Measurements from ENCODE around the gene CD99. TPM values are rescaled to one million over a fixed set of nuclear protein-coding genes. Genes with fewer than 3 reads are reported as not detected.

Gene CD99
- total RNA-seq, 4 donors from 2014 or later, result 249 to 611 (median 391) TPM

DNA sequence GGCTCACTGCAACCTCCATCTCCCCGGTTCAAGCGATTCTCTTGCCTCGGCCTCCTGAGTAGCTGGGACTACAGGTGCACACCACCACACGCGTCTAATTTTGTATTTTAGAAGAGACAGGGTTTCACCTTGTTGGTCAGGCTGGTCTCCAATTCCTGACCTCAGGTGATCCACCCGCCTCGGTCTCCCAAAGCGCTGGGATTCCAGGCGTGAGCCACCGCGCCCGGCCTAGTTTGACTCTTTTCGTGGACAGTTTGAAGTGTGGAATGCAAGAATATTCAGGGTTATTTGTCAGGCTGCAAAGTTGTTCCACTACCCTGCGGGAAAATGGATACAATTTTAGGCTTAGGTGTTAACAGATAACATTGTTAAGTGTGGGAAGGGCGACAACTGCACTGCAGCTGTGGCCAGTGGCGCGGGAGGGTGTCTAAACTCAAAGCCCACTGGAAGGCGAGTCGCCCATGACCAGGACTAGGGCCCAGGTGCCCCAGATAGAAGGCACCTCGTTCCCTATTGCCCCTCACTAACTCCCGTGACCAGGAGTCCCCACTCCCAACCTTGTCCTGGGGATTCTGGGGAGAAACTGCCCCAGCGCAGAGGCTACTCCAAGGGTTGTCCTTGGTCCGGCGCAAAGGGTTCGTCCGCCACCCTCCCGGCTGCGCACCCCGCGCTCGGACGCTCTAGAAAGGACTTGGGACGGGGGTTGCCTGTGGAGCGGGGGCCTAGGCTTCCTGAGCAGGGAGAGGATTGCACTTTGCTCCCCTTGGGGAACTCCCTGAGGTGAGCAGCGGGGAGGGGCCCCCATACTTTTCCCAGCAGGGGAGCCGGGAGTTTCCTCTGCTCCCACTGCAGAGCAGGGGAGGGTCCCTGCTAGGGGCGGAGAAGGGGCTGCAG, 1.1 kb upstream of the CD99 start:
- Histone ChIP-seq H3K4me1 (peaks cover 0 to 34% (median 21%) of the 10 kb centered on the region in 4 donors), H3K4me3 (peak overlapping the region in 2 of 4 donors; percentile 74 to 89), H3K9me3 (no peaks in the 10 kb centered on the region), H3K36me3 (no peaks in the 10 kb centered on the region), H3K27ac (peak overlapping the region in 2 of 4 donors; percentile 84 to 87), H3K27me3 (no peaks in the 10 kb centered on the region)
- no peak for DNase-seq (ENCODE audit: low spot score in 2 of 2)
- TF ChIP-seq POLR2A (IDR thresholded peaks at IDR 0.05) (no peak), EP300 (IDR thresholded peaks at IDR 0.05) (no peak)
- TF ChIP-seq, protein P1, sequence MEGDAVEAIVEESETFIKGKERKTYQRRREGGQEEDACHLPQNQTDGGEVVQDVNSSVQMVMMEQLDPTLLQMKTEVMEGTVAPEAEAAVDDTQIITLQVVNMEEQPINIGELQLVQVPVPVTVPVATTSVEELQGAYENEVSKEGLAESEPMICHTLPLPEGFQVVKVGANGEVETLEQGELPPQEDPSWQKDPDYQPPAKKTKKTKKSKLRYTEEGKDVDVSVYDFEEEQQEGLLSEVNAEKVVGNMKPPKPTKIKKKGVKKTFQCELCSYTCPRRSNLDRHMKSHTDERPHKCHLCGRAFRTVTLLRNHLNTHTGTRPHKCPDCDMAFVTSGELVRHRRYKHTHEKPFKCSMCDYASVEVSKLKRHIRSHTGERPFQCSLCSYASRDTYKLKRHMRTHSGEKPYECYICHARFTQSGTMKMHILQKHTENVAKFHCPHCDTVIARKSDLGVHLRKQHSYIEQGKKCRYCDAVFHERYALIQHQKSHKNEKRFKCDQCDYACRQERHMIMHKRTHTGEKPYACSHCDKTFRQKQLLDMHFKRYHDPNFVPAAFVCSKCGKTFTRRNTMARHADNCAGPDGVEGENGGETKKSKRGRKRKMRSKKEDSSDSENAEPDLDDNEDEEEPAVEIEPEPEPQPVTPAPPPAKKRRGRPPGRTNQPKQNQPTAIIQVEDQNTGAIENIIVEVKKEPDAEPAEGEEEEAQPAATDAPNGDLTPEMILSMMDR (IDR thresholded peaks at IDR 0.05), result no peak
- 77 to 84% methylated on average over 22 to 37 of the region's 37 CpGs for WGBS, 2 donors

DNA sequence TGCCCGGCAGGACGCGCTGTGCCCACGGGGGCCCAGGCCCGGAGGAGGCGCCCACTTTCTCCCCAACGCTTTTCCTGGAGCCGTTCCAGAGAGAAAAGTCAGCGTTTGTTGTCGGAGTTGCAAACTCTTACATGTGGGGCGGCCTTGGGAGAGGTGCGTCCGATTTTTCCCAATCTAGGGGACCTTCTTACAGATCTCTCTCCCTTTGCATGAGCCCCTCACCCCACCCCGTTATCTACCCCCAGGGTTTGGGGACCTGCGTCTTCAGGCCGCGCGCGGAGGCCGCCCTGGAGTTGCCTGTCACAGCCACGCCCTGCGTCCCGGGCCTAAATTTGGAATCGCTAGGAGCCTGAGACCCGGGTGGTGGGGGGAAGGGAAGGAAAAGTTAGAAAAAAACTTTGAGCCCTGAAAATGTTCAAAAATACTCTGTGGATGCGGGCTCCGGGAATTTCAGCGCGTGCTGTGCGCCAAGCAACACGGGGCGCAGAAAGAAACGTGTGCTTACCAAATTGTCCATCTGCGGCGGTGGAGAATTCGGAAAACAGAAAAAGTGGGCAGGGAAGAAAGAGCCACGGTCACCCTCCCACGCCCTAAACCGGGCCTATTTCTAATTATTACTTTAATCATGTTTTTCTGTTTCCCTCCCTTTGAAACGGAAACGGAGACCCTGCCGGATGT, 587 bp downstream of the CD99 start:
- peaks cover 0 to 50% (median 34%) of the 10 kb centered on the region in 4 donors for H3K4me1 ChIP-seq
- peak overlapping the region; percentile 74 to 94 (median 89) for H3K4me3 ChIP-seq
- DNase-seq (ENCODE audit: low spot score in 2 of 2), result peak; percentile 41 to 51
- TF ChIP-seq POLR2A (IDR thresholded peaks at IDR 0.05) (no peak), EP300 (IDR thresholded peaks at IDR 0.05) (no peak)
- TF ChIP-seq, protein P1 (IDR thresholded peaks at IDR 0.05), result no peak
- H3K36me3 ChIP-seq, result no peaks in the 10 kb centered on the region
- peak overlapping the region; percentile 64 to 89 (median 86) for H3K27ac ChIP-seq
- H3K9me3 ChIP-seq, result no peaks in the 10 kb centered on the region
- WGBS, 2 donors, result 0% methylated on average over 37 to 42 of the region's 42 CpGs
- H3K27me3 ChIP-seq, result no peaks in the 10 kb centered on the region

DNA sequence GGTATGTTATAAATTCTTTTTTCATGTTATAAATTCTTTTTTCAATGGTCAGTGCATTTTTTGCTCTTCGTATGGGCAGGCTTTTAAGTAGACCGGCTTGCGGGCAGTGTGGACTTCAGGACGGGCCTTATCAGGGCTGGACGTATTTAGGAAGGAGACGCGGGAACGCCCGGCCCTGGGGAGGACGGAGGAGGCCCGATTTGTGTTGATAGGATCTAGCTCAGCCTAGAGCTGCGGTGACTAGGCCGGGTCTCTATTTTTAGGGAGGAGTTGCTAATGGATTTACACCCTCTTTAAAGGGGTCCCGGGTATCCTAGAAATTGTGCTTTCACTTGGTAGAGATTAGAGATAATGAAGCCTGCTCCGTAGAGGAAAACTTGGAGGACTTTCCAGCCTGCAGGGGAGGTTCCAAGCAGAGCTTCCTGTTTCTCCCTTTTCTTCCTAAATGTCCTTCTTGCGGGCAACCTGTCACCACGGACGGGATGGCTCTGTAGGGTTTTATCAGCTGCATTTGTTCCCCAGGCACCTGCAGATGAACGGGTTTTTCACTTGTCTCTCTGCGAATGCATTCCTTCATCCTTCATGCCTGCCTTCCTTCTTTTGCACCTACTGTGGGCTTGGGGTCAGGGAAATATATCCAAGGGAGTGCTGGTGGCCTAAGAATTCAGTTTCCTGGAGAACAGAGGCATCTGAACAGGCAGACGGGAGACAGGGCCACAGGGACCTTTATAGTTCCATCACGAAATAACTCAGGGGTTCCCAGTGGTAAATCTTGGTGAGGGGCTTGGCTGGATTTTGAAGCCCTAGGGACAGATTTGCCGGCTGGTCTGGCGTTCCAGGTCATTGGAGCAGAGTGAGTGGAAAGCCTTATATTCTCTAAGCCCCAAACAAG, 1.4 kb downstream of the CD99 start:
- H3K4me1 ChIP-seq, result peaks cover 0 to 58% (median 42%) of the 10 kb centered on the region in 4 donors
- TF ChIP-seq EP300 (IDR thresholded peaks at IDR 0.05) (no peak), POLR2A (IDR thresholded peaks at IDR 0.05) (no peak)
- TF ChIP-seq, protein P1 (IDR thresholded peaks at IDR 0.05), result no peak
- peak overlapping the region; percentile 74 to 94 (median 89) for H3K4me3 ChIP-seq
- H3K27ac ChIP-seq, result peak overlapping the region; percentile 64 to 89 (median 86)
- no peaks in the 10 kb centered on the region for H3K9me3 ChIP-seq
- WGBS, 2 donors, result 9 to 15% methylated on average over 24 of the region's 24 CpGs
- no peak for DNase-seq (ENCODE audit: low spot score in 2 of 2)
- no peaks in the 10 kb centered on the region for H3K27me3 ChIP-seq
- no peaks in the 10 kb centered on the region for H3K36me3 ChIP-seq

DNA sequence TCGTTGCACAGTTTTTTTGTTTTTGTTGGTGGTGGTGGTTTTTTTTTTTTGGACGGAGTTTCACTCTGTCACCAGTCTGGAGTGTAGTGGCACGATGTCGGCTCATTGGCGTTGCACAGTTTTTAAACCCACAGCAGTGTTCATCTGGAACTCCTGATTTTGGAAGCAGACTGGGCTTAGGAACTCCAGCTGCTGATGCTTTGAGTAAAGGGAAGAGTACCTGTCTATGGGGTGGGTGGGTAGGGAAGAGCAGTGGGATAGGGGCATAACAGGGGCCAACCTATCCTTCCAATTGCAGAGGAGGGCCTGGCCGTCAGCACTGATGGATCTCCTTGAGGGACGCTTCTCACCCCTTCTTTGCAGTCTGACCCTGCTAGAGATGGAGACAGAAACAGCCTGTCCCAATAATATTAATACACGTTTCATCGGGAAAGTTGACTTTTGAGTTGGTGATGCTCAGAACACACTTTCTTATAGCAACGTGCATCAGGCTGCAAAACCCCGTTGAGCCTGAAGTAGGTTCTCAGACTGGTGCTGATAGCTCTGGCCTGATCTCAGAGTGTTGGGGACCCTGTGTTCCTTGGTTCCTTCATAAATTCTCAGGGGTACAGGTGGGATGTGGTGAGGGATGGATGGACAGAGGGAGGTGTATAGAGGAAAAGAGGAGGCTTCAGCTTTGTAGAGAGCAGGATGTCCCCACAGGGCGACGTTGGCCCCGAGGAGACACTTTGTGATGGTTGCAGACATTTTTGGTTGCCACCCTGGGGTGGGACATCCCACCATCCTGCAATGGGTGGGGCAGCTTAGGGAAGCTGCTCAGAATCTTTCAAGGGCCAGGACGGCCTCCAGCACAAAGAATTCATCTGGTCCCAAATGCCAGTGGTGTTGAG, 2.3 kb downstream of the CD99 start:
- no peak for DNase-seq (ENCODE audit: low spot score in 2 of 2)
- 52 to 67% methylated on average over 15 of the region's 15 CpGs for WGBS, 2 donors
- TF ChIP-seq POLR2A (IDR thresholded peaks at IDR 0.05), result no peak
- TF ChIP-seq, protein P1 (IDR thresholded peaks at IDR 0.05), result no peak
- no peak for TF ChIP-seq EP300 (IDR thresholded peaks at IDR 0.05)
- Histone ChIP-seq H3K27me3 (no peaks in the 10 kb centered on the region), H3K4me3 (peak overlapping the region in 3 of 4 donors; percentile 11 to 89 (median 74)), H3K27ac (peak overlapping the region in 3 of 4 donors; percentile 84 to 89 (median 87)), H3K4me1 (peaks cover 0 to 67% (median 50%) of the 10 kb centered on the region in 4 donors), H3K36me3 (no peaks in the 10 kb centered on the region), H3K9me3 (no peaks in the 10 kb centered on the region)
